ENCODE results near the gene OSBPL1A.

DNA sequence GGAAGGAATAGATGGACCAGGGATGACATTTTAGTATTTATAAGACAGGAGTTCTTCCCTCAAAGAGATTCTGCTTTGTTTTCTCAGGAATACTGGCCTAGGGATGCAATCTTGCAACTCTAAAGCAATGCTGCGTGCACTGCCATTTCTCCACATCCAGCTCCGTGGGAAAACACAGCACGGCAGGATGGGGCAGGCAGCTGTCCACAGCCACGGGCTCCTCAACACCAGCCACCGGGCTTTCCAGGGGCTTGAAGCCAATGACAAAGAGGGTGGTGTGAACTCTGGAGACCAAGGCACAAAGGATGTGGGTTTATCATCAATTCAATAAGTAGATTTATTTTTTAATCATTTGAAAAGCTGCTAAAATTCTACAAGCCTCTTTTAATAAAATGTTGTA, 209.5 kb downstream of the OSBPL1A start:
- TF ChIP-seq POLR2A (IDR thresholded peaks at IDR 0.05) = no peak
- TF ChIP-seq, protein P1, sequence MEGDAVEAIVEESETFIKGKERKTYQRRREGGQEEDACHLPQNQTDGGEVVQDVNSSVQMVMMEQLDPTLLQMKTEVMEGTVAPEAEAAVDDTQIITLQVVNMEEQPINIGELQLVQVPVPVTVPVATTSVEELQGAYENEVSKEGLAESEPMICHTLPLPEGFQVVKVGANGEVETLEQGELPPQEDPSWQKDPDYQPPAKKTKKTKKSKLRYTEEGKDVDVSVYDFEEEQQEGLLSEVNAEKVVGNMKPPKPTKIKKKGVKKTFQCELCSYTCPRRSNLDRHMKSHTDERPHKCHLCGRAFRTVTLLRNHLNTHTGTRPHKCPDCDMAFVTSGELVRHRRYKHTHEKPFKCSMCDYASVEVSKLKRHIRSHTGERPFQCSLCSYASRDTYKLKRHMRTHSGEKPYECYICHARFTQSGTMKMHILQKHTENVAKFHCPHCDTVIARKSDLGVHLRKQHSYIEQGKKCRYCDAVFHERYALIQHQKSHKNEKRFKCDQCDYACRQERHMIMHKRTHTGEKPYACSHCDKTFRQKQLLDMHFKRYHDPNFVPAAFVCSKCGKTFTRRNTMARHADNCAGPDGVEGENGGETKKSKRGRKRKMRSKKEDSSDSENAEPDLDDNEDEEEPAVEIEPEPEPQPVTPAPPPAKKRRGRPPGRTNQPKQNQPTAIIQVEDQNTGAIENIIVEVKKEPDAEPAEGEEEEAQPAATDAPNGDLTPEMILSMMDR (IDR thresholded peaks at IDR 0.05) = no peak

All from Peyer's patch (tissue), 4 donors.